NOMO-1 treated with DMSO at 0.1 percent for 48 hours (cell line): ENCODE results near the gene LSG1.
A peak's percentile ranks its signal among the peaks of the same experiment; 100 is the strongest.
"Not testable (repeated sequence)": the region's sequence is repeated elsewhere in the genome, so short reads cannot be mapped to it uniquely, and the experiment has no call there.

ENCODE experiments used
- DNase-seq: peaks from one replicate; lab custom pipeline; 2025; ENCODE audit not compliant: unreplicated experiment; lab: John Stamatoyannopoulos, UW

LSG1 gene

DNA sequence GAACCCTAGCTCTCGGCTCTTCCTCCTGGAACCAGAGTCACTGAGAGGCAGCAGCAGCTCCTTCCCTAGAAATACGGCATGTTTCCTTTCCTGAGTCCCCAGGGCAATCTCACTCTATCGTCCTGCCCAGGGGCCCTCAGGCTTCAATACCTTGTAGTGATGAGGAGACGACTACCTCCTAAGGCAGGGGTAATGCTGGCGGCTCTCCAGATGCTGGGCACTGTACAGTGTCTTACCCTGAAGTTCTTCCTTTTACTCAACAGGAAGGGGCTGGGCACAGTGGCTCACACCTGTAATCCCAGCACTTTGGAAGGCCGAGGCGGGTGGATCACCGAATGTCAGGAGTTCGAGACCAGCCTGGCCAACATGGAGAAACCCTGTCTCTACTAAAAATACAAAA, 52.2 kb downstream of the LSG1 start:
- no peak for DNase-seq

DNA sequence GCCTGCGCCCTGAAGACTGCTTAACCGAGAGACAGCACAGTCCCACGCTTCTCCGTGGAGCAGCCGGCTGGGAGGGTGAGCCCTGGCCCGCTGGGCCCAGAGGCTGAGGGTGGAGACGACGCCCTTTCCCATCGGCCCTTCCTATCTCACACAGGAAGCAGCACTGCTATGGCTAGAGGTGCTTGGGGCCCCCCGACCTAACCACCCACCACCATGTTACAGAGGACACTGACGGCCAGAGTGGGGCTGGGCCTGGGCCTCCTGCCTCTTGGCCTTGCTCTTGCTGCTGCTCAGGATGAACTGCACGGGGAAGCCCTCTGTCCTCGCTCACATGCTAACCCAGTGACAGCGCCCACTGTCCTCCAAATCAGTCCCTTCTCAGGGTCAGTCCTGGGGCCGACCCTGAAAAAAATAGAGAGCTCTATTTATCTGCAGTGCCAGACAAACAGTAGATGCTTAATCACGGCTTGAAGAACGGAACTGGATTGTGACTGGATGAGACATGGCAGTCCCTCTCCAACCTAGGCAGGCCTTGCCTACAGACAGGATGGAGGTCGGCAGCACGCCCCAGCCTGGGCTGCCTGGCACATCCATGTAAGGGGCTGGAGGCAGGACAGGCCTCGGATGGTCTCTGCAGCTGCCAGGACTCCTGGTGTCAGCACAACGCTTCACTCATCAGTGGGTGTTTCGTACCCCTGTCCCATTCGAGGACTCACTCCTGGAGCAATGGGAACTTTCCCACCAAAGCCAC, 53.0 kb downstream of the LSG1 start:
- no peak for DNase-seq

DNA sequence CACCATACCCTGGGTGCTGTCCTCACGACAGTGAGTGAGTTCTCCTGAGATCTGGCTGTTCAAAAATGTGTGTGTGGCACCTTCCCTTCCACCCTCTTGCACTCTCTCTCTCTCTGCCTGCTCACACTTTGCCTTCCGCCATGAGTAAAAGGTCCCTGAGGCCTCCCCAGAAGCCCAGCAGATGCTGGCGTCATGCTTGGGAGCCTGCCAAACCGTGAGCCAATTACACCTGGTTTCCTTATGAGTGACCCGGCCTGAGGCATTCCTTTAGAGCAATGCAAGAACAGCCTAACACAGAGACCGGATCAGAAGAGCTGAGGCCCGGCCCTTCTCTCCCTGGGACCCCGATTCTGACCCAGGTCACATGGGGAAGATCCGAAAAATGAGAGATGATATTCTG, 54.2 kb downstream of the LSG1 start:
- no peak for DNase-seq

DNA sequence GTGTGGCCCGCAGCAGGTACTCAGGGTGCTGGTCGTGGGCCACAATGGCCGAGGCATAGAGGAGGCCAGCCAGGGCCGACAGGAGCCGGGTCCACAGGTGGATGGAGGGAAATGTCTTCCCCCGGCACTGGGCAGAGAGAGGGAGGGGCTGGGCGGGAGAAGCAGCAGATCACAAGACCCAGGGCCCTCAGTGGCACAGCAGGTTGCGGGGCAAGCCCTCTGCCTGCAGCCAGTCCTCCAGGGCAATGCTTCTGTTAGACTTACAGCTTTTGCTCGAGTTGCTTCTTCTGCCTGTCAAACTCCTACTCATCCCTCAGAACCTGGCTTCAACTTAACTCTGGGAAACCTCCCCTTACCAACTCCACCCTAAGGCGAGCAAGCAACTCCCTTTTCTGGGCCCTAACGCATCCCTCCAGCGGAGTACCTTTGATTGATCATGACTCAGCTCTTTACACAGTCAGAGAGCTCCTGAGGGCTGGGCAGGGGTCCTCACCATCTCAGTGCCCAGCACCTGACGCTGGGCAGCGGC, 54.8 kb downstream of the LSG1 start:
- DNase-seq = no peak

DNA sequence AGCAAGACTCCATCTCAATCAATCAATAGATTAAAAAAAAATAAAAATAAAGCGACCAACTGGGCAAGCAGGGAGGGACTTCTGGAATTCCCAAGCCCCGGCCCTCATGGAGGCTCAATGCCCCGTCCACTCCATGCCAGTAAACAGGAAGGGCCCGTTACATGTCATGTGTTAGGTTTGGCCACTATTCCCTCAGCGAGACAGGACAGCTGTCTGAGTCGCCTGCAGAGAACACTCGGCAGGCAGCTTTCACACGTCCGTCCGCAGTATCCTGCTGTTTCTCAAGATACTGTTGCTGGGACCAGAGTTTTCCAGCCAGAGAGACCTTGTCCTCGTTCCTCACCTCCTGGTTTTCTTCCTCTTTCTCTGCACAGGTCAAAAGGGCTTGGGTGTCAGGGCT, 56.8 kb downstream of the LSG1 start:
- DNase-seq = no peak

DNA sequence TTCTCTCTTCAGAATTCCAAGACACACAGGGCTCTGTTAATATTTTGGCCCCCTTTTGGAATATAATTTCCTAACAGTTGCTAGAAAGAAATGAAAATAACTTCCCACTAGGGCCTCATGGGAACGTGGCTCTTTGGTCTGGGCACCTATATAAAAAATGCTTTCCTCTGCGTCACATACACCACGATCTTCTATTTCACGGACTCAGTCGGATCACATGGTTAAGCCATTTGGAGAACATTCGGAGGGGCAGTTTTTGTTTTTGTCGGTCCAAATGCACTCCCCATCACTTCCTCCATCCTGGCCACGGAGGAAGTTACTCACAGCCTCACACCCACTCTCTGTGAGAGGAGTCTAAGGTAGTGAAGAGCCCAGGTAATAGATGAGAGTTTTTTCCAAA, 59.8 kb downstream of the LSG1 start:
- DNase-seq = no peak

DNA sequence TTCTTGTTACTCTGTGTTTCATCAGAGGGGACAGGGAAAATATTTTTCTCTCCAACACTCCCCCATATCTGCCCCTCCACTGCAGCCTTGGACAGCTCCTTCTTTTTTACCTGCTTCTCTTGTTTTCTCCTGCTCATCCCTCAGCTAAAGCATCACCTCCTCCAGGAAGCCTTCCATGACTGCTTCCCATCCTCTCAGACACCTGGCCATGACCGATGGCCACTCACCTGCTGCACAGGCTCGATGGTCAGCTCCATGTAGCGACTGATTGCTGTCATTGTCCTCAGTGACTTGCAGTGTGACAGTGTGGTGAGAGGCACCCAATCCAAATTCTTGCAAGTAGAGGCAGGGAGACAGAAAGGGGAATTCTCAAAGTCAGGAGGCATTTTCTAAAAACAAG, 61.3 kb downstream of the LSG1 start:
- no peak for DNase-seq

DNA sequence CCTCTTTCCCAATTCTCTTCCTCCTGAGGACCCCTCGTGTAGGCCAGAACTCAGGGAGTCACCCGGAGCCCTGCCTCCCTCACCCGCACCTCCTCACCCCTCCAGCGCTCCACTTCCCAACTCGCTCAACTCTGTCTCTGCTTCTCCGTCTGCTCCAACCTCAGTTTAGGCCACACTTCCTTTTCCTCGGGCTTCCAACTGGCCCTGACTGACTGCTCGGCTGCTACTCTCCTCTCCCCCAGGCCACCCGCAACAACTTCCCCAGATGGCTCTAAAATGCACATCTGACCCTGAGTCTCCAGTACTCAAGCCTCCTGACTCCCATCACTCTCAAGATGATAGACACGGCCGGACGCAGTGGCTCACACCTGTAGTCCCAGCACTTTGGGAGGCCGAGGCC, 62.4 kb downstream of the LSG1 start:
- DNase-seq = no peak

DNA sequence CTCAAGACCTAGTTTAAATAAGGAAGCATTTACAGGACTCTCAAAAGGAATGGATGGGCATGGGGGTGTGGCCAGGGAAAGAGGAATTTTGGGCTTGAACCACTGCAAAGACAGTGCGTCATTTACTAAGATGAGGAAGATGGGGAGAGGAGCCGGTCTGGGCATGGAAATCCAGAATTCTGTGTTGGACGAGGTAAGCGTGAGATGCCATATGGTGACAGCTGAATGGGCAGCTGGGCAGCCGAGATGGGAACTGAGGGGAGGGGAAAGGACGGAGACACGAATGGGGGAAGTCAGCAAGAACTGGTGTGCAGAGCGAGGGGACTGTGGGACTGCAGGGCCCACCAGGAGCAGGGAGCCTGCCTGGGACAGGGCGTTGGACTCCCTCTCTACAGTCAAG, 63.0 kb downstream of the LSG1 start:
- DNase-seq = no peak

DNA sequence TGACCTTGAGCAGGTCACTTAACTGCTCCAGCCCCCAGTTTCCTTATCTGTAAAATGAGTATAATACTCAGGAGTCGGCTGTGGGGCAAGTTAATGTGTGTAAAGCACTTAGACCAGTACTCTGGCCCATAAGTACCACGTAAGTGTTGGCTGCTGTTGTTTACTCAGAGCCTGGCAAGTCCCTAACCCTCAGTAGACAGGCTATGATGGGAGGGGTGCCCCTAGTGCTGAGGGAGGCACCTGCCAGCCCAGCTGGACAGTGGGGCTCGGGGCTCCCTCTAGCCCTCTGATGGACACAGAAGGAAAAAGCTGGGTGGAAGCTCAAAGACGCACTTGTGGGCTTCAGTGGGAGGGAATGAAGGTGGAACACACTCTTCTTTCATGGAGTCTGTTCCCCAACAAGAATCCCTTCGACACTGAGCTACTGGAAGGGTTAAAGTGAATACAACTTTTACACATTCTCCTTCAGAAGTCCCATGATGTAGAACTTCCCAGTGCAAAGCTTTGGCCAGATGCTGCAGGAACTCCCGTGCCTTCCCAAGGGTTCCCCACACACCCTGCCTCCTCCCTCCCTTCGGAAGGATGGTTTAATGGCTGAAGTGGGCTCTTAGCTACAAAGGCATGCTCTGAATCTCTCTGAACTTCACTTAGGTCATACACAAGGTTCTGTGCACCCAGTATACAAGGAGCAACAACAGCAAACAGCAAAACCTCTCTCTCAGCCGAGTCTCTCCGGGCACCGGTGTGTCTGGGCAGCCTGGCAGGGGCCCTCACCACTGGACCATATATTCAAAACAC, 64.2 kb downstream of the LSG1 start:
- DNase-seq = no peak

DNA sequence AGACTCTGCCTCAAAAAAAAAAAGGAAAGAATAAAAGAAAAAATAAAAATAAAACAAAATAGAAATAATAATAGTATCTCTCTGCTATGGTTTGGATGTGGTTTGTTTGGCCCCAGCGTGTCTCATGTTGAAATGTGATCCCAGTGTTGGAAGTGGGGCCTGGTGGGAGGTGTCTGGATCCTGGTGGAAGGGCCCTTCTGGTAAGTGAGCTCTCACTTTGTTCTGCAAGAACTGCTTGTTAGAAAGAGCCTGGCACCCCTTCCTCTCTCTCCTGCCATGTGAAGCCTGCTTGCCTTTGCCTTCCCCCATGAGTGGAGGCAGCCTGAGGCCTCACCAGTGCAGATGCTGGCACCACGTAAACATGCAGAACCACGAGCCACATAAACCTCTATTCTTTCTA, 65.0 kb downstream of the LSG1 start:
- no peak for DNase-seq

DNA sequence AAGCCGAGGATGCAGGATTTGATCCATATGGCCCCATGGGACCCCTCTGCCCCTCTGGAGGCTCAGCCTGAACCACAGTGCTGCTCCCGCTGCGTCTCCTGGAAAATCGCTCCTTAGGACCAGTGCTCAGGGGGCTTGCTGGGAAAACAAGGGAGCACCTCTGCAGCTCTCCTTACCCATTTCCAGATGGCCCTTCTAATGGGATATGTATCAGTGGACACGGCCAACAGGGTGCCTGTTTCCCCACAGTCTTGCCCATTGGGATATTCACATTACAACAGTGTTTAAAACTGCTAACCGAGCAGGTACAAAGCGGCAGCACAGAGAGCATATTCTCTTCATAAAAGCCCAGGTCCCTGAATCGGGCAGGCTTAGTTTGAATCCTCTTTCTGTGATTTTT, 65.8 kb downstream of the LSG1 start:
- DNase-seq = no peak

DNA sequence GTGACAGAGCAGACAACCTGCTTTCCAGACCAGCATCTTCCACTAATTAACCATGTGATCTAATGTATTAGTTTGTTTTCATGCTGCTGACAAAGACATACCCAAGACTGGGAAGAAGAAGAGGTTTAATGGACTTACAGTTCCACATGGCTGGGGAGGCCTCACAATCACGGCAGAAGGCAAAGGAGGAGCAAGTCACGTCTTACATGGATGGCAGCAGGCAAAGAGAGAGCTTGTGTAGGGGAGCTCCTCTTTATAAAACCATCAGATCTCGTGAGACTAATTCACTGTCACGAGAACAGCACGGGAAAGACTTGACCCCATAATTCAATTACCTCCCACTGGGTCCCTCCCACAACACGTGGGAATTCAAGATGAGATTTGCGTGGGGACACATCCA, 66.7 kb downstream of the LSG1 start:
- not testable (repeated sequence) for DNase-seq

DNA sequence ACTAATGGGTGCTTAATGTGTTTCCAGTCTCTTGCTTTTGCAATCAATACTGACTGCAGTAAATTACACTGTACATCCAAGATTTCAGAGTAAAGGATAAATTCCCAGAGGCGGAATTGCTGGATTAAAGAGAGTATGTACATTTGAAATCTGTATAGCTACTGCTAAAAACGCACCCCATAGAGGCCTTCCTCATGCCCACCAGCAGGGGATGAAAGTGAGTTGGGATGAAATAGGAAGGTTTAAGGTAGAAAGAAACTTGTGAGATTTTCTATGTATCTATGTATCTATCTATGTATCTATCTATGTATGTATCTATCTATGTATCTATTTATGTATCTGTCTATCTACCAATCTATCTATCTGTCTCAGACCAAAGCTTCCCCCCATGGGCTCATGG, 67.2 kb downstream of the LSG1 start:
- DNase-seq = no peak

DNA sequence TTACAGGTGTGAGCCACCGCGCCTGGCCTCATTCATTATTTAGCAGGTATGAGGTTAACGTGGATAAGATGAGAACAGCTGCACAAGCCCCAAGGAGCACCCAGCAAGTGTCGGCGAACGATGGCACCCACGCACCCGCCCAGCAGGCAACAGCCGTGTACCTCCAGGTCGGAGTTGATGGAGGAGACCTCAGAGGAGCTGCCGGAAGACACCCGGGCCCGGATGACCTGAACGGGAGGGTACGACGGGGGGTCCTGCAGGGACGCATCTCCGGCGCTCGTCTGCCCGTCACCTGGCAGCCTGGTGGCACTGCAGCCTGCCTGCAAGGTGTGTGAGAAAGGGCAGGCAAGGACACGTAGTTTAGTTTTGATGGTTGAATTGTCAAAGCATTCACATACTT, 67.9 kb downstream of the LSG1 start:
- no peak for DNase-seq

DNA sequence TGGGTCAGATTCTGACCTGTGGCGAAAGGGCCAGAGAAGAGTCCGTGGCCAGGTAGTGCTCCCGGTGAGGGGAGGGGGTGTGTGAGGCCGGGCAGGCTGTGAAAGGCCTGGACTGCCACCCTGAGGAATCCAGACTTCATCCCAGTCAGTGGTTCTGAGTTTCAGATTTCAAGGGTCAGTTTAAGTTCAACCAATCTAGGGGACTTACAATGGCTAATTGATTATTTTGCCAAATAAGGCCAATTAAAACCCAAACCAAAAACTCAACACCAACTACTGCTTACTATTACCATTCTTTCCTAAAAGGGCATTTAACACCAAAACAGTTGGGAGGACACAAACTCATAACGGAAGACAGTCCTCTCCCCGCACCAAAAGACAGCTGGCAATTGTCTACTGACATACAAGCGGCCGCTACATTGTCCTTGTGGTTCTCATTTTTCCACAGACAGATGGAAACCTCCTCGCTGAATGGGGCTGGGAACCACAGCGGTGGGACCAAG, 69.3 kb downstream of the LSG1 start:
- DNase-seq = no peak

DNA sequence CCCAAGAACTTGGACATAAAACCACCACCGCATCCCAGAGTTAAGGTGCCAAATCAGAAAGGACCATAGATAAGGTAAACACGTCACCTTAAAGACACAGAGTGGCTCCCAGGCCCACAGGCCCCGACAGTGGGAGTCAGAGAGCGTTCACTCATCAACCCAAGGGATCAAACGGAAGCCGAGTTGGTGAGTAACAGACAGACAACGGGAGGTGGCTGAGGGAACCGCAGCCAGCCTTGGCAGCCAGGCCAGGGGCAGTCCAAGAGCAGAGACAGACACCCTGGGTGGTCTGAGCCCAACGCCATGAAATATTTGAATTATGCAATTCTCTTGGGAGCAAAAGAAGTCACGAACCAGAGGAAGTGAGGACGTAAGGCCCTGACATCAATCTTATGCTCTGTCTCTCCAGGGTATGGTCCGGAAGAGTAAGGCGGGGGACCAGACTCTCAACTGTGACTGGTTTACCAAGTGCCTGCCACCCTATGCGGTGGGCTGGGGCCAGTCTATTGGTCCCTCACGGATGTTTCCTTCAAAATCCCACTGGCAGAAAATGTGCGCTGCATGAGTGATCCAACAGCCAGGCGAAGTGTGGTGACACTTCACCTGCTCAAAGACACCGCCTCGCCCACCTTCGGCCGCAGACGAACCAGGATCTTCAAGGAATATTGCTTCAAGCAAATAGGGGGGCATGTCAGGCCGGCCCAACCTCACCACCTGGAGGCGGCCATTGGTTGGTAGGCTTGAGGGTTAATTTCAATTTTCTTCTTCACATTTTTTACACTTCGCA, 73.0 kb downstream of the LSG1 start:
- no peak for DNase-seq

DNA sequence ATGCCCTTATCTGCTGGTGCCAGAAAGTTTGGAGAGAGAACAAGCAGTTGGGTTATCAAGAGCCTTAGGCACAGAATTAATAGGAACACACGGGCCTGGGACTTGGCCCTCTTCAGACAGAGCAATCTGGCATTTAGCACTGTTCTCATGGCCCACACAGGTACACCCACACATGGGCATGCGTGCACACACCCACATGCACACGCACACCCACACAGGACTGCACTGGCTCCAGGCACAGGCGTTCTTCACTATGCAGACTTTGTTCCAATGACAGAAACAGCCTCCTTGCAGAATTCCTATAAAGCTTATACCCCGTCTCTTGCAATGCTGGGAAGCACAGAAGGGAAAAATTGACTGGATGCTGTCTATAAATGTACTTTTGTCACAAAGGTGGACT, 75.1 kb downstream of the LSG1 start:
- no peak for DNase-seq

DNA sequence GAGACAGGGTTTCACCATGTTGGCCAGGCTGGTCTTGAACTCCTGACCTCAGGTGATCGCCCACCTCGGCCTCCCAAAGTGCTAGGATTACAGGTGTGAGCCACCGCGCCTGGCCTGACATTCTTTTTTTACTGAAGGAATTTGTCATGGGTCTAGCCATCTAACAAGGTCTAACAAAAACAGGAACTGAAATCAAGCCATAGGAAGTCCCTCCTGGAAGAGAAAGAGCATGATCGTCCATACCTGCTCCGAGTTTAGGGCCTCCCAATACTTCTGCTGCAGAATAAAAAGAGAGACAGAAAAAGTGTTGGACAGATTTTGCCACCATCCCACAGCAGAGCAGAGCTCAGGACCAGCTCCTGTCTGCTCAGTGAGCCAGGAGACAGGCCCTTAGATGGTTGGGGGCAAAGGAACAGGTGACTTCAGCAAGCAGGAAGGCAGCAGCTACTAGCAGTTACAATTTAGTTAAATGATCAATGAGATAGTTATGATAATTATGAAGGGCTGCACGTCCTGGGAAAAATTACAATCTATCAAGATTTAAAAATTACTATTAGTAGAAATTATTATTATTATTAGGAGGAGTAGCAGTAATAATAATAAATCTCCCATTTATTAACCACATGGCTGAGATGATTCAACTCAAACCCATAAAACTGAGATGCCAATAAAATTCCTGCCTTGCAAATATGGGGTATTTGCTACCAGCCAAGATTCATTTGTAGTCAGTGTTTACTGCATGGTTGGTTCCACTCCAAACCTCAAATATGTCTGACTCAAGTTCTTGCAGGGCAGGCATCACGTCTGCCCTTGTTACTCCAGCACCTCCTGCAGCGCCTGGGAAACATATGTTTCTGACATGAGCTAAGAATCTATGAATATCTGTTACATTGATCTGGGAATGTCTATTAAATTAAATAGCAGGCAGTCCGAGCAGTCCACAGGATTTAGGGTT, 78.9 kb downstream of the LSG1 start:
- DNase-seq = peak; percentile 83
